HFFc6 (cell line): ENCODE measurements around the gene LCE1B. TPM values are rescaled to one million over a fixed set of nuclear protein-coding genes. Genes with fewer than 3 reads are reported as not detected.

ENCODE experiments used
- DNase-seq: peaks from one replicate; pipeline ENCODE4 v3.0.0-alpha.2; 2018
- H3K27ac Mint-ChIP-seq: 2 replicates; pipeline ENCODE4 v1.8.0; 2020; ENCODE audit warnings: mild to moderate bottlenecking, mixed read lengths
- H3K27me3 Mint-ChIP-seq: 2 replicates; pipeline ENCODE4 v1.8.0; 2021; ENCODE audit warnings: mild to moderate bottlenecking, moderate library complexity, mixed read lengths; ENCODE audit not compliant: insufficient read depth
- H3K36me3 Mint-ChIP-seq: 2 replicates; pipeline ENCODE4 v1.8.0; 2021; ENCODE audit warnings: low read depth, mixed read lengths
- H3K4me1 Mint-ChIP-seq: 2 replicates; pipeline ENCODE4 v1.8.0; 2020; ENCODE audit warnings: low read depth, mixed read lengths
- H3K4me3 Mint-ChIP-seq: 2 replicates; pipeline ENCODE4 v1.8.0; 2020; ENCODE audit warnings: mild to moderate bottlenecking, moderate library complexity, mixed read lengths
- H3K9me3 Mint-ChIP-seq: 2 replicates; pipeline ENCODE4 v1.8.0; 2020; ENCODE audit warnings: mild to moderate bottlenecking, mixed read lengths
- CTCF ChIP-seq: fragments of 200-600 bp; sonication (generic); IDR thresholded peaks from 2 replicates; pipeline ENCODE4 v1.5.0; 2021; ENCODE audit warnings: antibody characterized with exemption, mild to moderate bottlenecking
- total RNA-seq, 6 experiments: library from RNA; stranded (reverse); fragmentation: NEBNext Ultra II Directional; extraction: Animal tissue kit (Norgen Biotek cat#: 25700); gene quantifications; 2 replicates in 1 of 6; 3 replicates in 5 of 6; pipeline ENCODE4 v1.2.3, GENCODE V29; 2021

LCE1B gene
- total RNA-seq, 6 experiments from 2014 or later = not detected

GRCh38 chr1:152827173-152827572 is 15.4 kb downstream of the LCE1B start, which contains the start of gene LCE1A:
TSS of gene LCE1A (plus strand) at chr1:152827473. CDS start at chr1:152827473, 0 bp downstream.
- no peaks in the 10 kb centered on the region for H3K36me3 Mint-ChIP-seq
- H3K4me3 Mint-ChIP-seq = no peak within 1 kb of the TSS
- no peak for DNase-seq
- H3K27ac Mint-ChIP-seq = no peak within 1 kb of the TSS
- no peak for TF ChIP-seq CTCF
- H3K4me1 Mint-ChIP-seq = no peaks in the 10 kb centered on the region
- peaks cover 4% of the 10 kb centered on the region for H3K27me3 Mint-ChIP-seq
- peaks cover 15% of the 10 kb centered on the region for H3K9me3 Mint-ChIP-seq

GRCh38 chr1:152836870-152837269 is 25.1 kb downstream of the LCE1B start:
- TF ChIP-seq CTCF = no peak
- Mint-ChIP-seq H3K4me3 (no peak overlapping the region), H3K9me3 (no peaks in the 10 kb centered on the region; the same call in none of the 2 replicates), H3K27ac (no peak overlapping the region), H3K4me1 (no peaks in the 10 kb centered on the region), H3K36me3 (no peaks in the 10 kb centered on the region), H3K27me3 (no peaks in the 10 kb centered on the region; the same call in none of the 2 replicates)
- no peak for DNase-seq

GRCh38 chr1:152842556-152842955 is 30.8 kb downstream of the LCE1B start, which contains the start of gene LCE6A:
TSS of gene LCE6A (plus strand) at chr1:152842856. CDS start at chr1:152843521, 665 bp downstream.
- no peaks in the 10 kb centered on the region for H3K36me3 Mint-ChIP-seq
- H3K27ac Mint-ChIP-seq = no peak within 1 kb of the TSS
- no peak within 1 kb of the TSS for H3K4me3 Mint-ChIP-seq
- no peak for TF ChIP-seq CTCF
- DNase-seq = no peak
- H3K4me1 Mint-ChIP-seq = no peaks in the 10 kb centered on the region
- peaks cover 9% of the 10 kb centered on the region for H3K9me3 Mint-ChIP-seq
- H3K27me3 Mint-ChIP-seq = no peaks in the 10 kb centered on the region; the same call in 1 of the 2 replicates

GRCh38 chr1:152855661-152856060 is 43.9 kb downstream of the LCE1B start:
- Mint-ChIP-seq H3K27ac (no peak overlapping the region), H3K4me1 (no peaks in the 10 kb centered on the region; the same call in 1 of the 2 replicates), H3K4me3 (no peak overlapping the region), H3K9me3 (no peaks in the 10 kb centered on the region; the same call in 1 of the 2 replicates), H3K27me3 (peaks cover 3% of the 10 kb centered on the region; the same call in 1 of the 2 replicates), H3K36me3 (no peaks in the 10 kb centered on the region)
- TF ChIP-seq CTCF = no peak
- no peak for DNase-seq

- DNase-seq = no peak
- no peaks in the 10 kb centered on the region; the same call in 1 of the 2 replicates for H3K4me1 Mint-ChIP-seq
- no peak overlapping the region for H3K27ac Mint-ChIP-seq
- H3K9me3 Mint-ChIP-seq = no peaks in the 10 kb centered on the region; the same call in 1 of the 2 replicates
- TF ChIP-seq CTCF = no peak
- H3K27me3 Mint-ChIP-seq = peaks cover 7% of the 10 kb centered on the region; the same call in 1 of the 2 replicates
- no peak overlapping the region for H3K4me3 Mint-ChIP-seq
- no peaks in the 10 kb centered on the region for H3K36me3 Mint-ChIP-seq
Observed at GRCh38 chr1:152858062-152858461, 46.3 kb downstream of the LCE1B start.
